ENCODE data around the gene PPRC1.
"Not testable (repeated sequence)": the region's sequence is repeated elsewhere in the genome, so short reads cannot be mapped to it uniquely, and the experiment has no call there.

The PPRC1 gene

DNA sequence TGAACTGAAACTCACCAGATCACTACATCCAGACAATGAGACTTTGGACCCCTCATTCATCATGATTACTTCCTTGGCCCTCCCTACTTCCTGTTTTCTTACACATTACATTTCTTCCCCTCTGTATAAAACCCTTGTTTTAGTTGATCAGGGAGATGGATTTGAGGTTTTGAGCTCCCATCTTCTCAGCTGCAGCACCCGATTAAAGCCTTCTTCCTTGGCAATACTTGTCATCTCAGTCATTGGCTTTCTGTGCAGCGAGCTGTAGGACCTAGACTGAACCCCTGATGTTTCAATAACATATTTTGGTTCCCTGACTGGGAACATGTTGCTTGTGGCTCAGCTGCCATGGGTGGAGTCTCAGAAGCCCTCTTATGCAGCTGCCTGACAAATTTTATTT is 52.4 kb downstream of the PPRC1 start:
- H4K8ac ChIP-seq (ENCODE audit: low read depth, low read length) = no peak overlapping the region
- no peak overlapping the region for H3K9ac ChIP-seq (ENCODE audit: low read length)
- no peak overlapping the region for H3K18ac ChIP-seq (ENCODE audit: low read length)
- DNase-seq = no peak
- H2BK5ac ChIP-seq (ENCODE audit: low read length) = no peak overlapping the region
- no peak overlapping the region for H3K4me2 ChIP-seq (ENCODE audit: low read length)
- no peaks in the 10 kb centered on the region for H3K79me2 ChIP-seq (ENCODE audit: control insufficient read depth, insufficient read depth, low read length)
- no peak overlapping the region for H3K23ac ChIP-seq (ENCODE audit: low read length)
- no peaks in the 10 kb centered on the region for H3K36me3 ChIP-seq (ENCODE audit: control insufficient read depth, insufficient read depth, low read length)
- no peak overlapping the region for H2BK120ac ChIP-seq (ENCODE audit: low read depth, low read length)
- H3K79me1 ChIP-seq (ENCODE audit: low read length) = no peaks in the 10 kb centered on the region
- no CpG with 5 or more reads among the region's 2 CpGs for WGBS (ENCODE audit: extremely low coverage, insufficient coverage, low lambda C conversion rate)
- no peak overlapping the region for H3K27ac ChIP-seq (ENCODE audit: low read depth, low read length)
- no peak overlapping the region for H3K4ac ChIP-seq (ENCODE audit: low read depth, low read length)
- no peak overlapping the region for H4K5ac ChIP-seq (ENCODE audit: low read length)
- H3K4me1 ChIP-seq (ENCODE audit: control insufficient read depth, low read depth, low read length) = no peaks in the 10 kb centered on the region
- H3K4me3 ChIP-seq (ENCODE audit: low read length) = no peak overlapping the region
- no peak overlapping the region for H3K56ac ChIP-seq (ENCODE audit: low read length)
- H2BK15ac ChIP-seq (replicated peaks; ENCODE audit: low read depth) = no peak overlapping the region
- H3K27me3 ChIP-seq (ENCODE audit: insufficient read depth, low read length, poor library complexity) = no peaks in the 10 kb centered on the region
- H2AK5ac ChIP-seq (ENCODE audit: low read length) = no peak overlapping the region

GRCh38 chr10:102185811-102186527 is 53.1 kb downstream of the PPRC1 start:
- Histone ChIP-seq H3K4me2 (ENCODE audit: low read length) (no peak overlapping the region), H3K4me1 (ENCODE audit: control insufficient read depth, low read depth, low read length) (no peaks in the 10 kb centered on the region), H4K8ac (ENCODE audit: low read depth, low read length) (no peak overlapping the region), H2BK5ac (ENCODE audit: low read length) (no peak overlapping the region), H4K5ac (ENCODE audit: low read length) (no peak overlapping the region), H3K36me3 (ENCODE audit: control insufficient read depth, insufficient read depth, low read length) (no peaks in the 10 kb centered on the region), H3K79me1 (ENCODE audit: low read length) (no peaks in the 10 kb centered on the region), H3K56ac (ENCODE audit: low read length) (no peak overlapping the region), H3K18ac (ENCODE audit: low read length) (no peak overlapping the region), H2AK5ac (ENCODE audit: low read length) (no peak overlapping the region), H3K23ac (ENCODE audit: low read length) (no peak overlapping the region), H3K4me3 (ENCODE audit: low read length) (no peak overlapping the region), H2BK15ac (replicated peaks; ENCODE audit: low read depth) (no peak overlapping the region), H2BK120ac (ENCODE audit: low read depth, low read length) (no peak overlapping the region), H3K4ac (ENCODE audit: low read depth, low read length) (no peak overlapping the region), H3K27me3 (ENCODE audit: insufficient read depth, low read length, poor library complexity) (no peaks in the 10 kb centered on the region), H3K27ac (ENCODE audit: low read depth, low read length) (no peak overlapping the region), H3K9ac (ENCODE audit: low read length) (no peak overlapping the region), H3K79me2 (ENCODE audit: control insufficient read depth, insufficient read depth, low read length) (no peaks in the 10 kb centered on the region)
- no peak for DNase-seq
- WGBS (ENCODE audit: extremely low coverage, insufficient coverage, low lambda C conversion rate) = no CpG with 5 or more reads among the region's 15 CpGs

- Histone ChIP-seq H3K9ac (ENCODE audit: low read length) (no peak overlapping the region), H3K36me3 (ENCODE audit: control insufficient read depth, insufficient read depth, low read length) (no peaks in the 10 kb centered on the region), H3K4me1 (ENCODE audit: control insufficient read depth, low read depth, low read length) (no peaks in the 10 kb centered on the region), H3K4ac (ENCODE audit: low read depth, low read length) (no peak overlapping the region), H2BK15ac (replicated peaks; ENCODE audit: low read depth) (no peak overlapping the region), H4K8ac (ENCODE audit: low read depth, low read length) (no peak overlapping the region), H3K18ac (ENCODE audit: low read length) (no peak overlapping the region), H2BK5ac (ENCODE audit: low read length) (no peak overlapping the region), H3K27me3 (ENCODE audit: insufficient read depth, low read length, poor library complexity) (no peaks in the 10 kb centered on the region), H3K4me2 (ENCODE audit: low read length) (no peak overlapping the region), H3K4me3 (ENCODE audit: low read length) (no peak overlapping the region), H4K5ac (ENCODE audit: low read length) (no peak overlapping the region), H3K27ac (ENCODE audit: low read depth, low read length) (no peak overlapping the region), H3K23ac (ENCODE audit: low read length) (no peak overlapping the region), H3K79me1 (ENCODE audit: low read length) (no peaks in the 10 kb centered on the region), H2AK5ac (ENCODE audit: low read length) (no peak overlapping the region), H3K79me2 (ENCODE audit: control insufficient read depth, insufficient read depth, low read length) (no peaks in the 10 kb centered on the region), H3K56ac (ENCODE audit: low read length) (no peak overlapping the region), H2BK120ac (ENCODE audit: low read depth, low read length) (no peak overlapping the region)
- WGBS (ENCODE audit: extremely low coverage, insufficient coverage, low lambda C conversion rate) = no CpG with 5 or more reads among the region's 3 CpGs
- no peak for DNase-seq
Measured at GRCh38 chr10:102188298-102188940, 55.6 kb downstream of the PPRC1 start.

DNA sequence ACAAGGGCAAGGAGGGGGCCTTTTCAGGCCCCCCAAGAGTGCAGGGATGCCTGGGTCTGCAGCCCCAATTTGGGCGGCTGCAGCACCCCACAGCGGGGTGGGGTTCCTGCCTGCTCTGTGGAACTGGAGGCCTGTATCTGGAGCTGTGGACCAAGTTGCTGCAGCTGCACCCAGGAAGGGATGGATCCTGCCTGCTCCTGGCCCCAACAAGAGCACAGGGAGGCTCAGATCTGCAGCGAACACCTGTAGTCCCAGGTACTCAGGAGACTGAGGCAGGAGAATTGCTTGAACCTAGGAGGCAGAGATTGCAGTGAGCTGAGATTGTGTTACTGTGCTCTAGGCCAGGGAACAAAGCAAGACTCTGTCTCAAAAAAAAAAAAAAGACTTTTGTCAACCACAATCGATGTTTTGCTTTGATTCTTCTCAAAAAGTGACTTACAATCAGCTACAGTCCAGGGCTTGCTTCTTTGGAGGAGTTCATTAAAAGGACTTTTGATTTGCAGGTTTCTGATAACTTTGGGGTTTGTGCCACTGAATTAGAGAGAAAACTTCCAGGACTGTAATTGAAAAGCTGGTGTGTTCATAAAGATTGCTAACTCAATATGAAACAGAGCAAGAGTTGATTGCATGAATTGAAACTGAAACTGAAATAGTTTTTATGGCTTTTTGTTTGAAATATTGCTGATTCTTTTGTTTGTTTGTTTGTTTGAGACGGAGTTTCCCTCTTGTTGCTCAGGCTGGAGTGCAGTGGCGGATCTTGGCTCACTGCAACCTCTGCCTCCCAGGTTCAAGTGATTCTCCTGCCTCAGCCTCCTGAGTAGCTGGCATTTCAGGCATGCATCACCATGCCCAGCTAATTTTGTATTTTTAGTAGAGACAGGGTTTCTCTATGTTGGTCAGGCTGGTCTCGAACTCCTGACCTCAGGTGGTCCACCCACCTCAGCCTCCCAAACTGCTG is 56.4 kb downstream of the PPRC1 start:
- H3K36me3 ChIP-seq (ENCODE audit: control insufficient read depth, insufficient read depth, low read length); H2BK5ac ChIP-seq (ENCODE audit: low read length); H3K27ac ChIP-seq (ENCODE audit: low read depth, low read length); H3K18ac ChIP-seq (ENCODE audit: low read length); H3K4ac ChIP-seq (ENCODE audit: low read depth, low read length); H3K79me1 ChIP-seq (ENCODE audit: low read length); H3K4me2 ChIP-seq (ENCODE audit: low read length); H3K56ac ChIP-seq (ENCODE audit: low read length); H2BK120ac ChIP-seq (ENCODE audit: low read depth, low read length); H3K9ac ChIP-seq (ENCODE audit: low read length); H3K27me3 ChIP-seq (ENCODE audit: insufficient read depth, low read length, poor library complexity); DNase-seq; H4K8ac ChIP-seq (ENCODE audit: low read depth, low read length); H2AK5ac ChIP-seq (ENCODE audit: low read length); H3K4me3 ChIP-seq (ENCODE audit: low read length); H2BK15ac ChIP-seq (replicated peaks; ENCODE audit: low read depth); H4K5ac ChIP-seq (ENCODE audit: low read length); H3K4me1 ChIP-seq (ENCODE audit: control insufficient read depth, low read depth, low read length); H3K79me2 ChIP-seq (ENCODE audit: control insufficient read depth, insufficient read depth, low read length); H3K23ac ChIP-seq (ENCODE audit: low read length): not testable (repeated sequence)
- no CpG with 5 or more reads among the region's 7 CpGs for WGBS (ENCODE audit: extremely low coverage, insufficient coverage, low lambda C conversion rate)

- Histone ChIP-seq H3K18ac (ENCODE audit: low read length) (no peak overlapping the region), H3K36me3 (ENCODE audit: control insufficient read depth, insufficient read depth, low read length) (no peaks in the 10 kb centered on the region), H3K27me3 (ENCODE audit: insufficient read depth, low read length, poor library complexity) (no peaks in the 10 kb centered on the region), H3K79me1 (ENCODE audit: low read length) (no peaks in the 10 kb centered on the region), H3K56ac (ENCODE audit: low read length) (no peak overlapping the region), H3K27ac (ENCODE audit: low read depth, low read length) (no peak overlapping the region), H3K79me2 (ENCODE audit: control insufficient read depth, insufficient read depth, low read length) (no peaks in the 10 kb centered on the region), H4K5ac (ENCODE audit: low read length) (no peak overlapping the region), H3K4ac (ENCODE audit: low read depth, low read length) (no peak overlapping the region), H3K4me3 (ENCODE audit: low read length) (no peak overlapping the region), H2BK15ac (replicated peaks; ENCODE audit: low read depth) (no peak overlapping the region), H2BK120ac (ENCODE audit: low read depth, low read length) (no peak overlapping the region), H3K9ac (ENCODE audit: low read length) (no peak overlapping the region), H2AK5ac (ENCODE audit: low read length) (no peak overlapping the region), H2BK5ac (ENCODE audit: low read length) (no peak overlapping the region), H3K4me1 (ENCODE audit: control insufficient read depth, low read depth, low read length) (no peaks in the 10 kb centered on the region), H3K23ac (ENCODE audit: low read length) (no peak overlapping the region), H4K8ac (ENCODE audit: low read depth, low read length) (no peak overlapping the region), H3K4me2 (ENCODE audit: low read length) (no peak overlapping the region)
- no CpG with 5 or more reads among the region's 7 CpGs for WGBS (ENCODE audit: extremely low coverage, insufficient coverage, low lambda C conversion rate)
- no peak for DNase-seq
Measured at GRCh38 chr10:102191956-102192355, 59.1 kb downstream of the PPRC1 start.
